GM18517 (cell line): Measurements from ENCODE around the gene SUMF1.

Experiments used
- ATAC-seq: cut with Tn5 transposase; IDR thresholded peaks from one replicate; pipeline ENCODE4 v1.9.1; 2021; ENCODE audit warnings: mild to moderate bottlenecking, moderate library complexity; ENCODE audit not compliant: unreplicated experiment

The SUMF1 gene

GRCh38 chr3:4394567-4394966 is 72.5 kb downstream of the SUMF1 start:
- ATAC-seq = no peak

- no peak for ATAC-seq
These were observed 73.0 kb downstream of the SUMF1 start for GRCh38 chr3:4394048-4394447.

- no peak for ATAC-seq
These were observed 74.1 kb downstream of the SUMF1 start for GRCh38 chr3:4392992-4393391.

- no peak for ATAC-seq
These were observed 79.6 kb downstream of the SUMF1 start for GRCh38 chr3:4387210-4388204.

DNA sequence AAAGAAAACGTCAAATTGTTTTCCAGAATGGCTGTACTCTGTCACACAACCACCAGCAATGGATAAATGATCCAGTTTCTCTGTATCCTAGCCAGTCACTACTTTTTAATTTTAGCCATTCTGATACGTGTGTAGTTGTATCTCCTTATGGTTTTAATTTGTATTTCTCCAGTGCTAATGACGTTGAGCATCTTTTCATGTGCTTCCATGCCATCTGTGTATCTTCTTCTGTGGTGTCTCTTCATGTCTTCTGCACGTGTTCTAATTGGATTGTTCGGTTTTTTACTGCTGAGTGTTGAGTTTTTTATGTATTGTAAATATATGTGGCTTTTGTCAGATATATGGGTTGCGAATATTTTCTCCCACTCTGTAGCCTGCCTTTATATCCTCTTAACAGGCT is 81.9 kb downstream of the SUMF1 start:
- no peak for ATAC-seq

- no peak for ATAC-seq
These were observed 87.1 kb downstream of the SUMF1 start for GRCh38 chr3:4380013-4380412.

GRCh38 chr3:4376499-4376898 is 90.6 kb downstream of the SUMF1 start:
- ATAC-seq = no peak

- ATAC-seq = no peak
These were observed 91.2 kb downstream of the SUMF1 start for GRCh38 chr3:4375911-4376310.

GRCh38 chr3:4373669-4374068 is 93.4 kb downstream of the SUMF1 start:
- no peak for ATAC-seq

GRCh38 chr3:4362523-4362922 is 104.5 kb downstream of the SUMF1 start:
- no peak for ATAC-seq

DNA sequence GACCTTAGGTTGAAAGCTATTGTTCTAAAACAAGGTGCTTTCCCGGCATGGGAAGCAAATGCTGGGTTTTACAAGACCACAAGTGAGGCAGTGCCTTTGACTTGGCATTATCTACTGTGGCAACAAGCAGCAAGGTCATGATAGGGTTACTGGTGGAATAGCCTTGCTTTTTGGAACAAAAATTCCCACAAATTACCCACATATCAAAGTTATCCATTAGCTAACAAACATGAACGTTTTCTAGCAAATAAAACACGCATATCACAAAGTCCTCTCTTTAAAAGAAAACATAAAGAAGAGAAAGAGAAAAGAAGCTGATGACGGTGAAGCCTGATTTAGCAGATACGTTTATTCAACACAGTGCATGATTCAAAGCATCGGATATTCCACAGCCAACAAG is 106.3 kb downstream of the SUMF1 start:
- ATAC-seq = no peak

- no peak for ATAC-seq
These were observed 107.1 kb downstream of the SUMF1 start for GRCh38 chr3:4359805-4360502.

DNA sequence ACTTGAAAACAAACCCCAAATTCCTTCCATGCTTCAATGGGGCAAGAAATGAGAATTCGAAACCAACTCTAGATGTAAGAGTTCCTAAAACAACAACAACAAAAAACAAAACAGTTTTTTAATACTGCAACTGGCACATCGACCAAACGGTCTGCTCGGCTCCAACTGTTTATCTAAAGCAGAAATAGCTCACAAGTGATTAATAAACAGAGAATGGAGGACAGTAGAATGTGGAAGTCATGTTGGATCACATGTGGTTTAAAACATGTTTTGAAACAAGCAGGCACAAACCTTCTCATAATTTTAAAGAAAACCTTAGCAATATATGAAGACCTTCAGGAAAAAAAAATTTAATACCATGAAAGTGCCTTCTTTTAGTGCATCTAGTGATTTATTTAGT is 108.8 kb downstream of the SUMF1 start:
- ATAC-seq = no peak

- no peak for ATAC-seq
These were observed 110.3 kb downstream of the SUMF1 start for GRCh38 chr3:4356546-4357410.

- ATAC-seq = no peak
These were observed 110.9 kb downstream of the SUMF1 start for GRCh38 chr3:4356220-4356540.

DNA sequence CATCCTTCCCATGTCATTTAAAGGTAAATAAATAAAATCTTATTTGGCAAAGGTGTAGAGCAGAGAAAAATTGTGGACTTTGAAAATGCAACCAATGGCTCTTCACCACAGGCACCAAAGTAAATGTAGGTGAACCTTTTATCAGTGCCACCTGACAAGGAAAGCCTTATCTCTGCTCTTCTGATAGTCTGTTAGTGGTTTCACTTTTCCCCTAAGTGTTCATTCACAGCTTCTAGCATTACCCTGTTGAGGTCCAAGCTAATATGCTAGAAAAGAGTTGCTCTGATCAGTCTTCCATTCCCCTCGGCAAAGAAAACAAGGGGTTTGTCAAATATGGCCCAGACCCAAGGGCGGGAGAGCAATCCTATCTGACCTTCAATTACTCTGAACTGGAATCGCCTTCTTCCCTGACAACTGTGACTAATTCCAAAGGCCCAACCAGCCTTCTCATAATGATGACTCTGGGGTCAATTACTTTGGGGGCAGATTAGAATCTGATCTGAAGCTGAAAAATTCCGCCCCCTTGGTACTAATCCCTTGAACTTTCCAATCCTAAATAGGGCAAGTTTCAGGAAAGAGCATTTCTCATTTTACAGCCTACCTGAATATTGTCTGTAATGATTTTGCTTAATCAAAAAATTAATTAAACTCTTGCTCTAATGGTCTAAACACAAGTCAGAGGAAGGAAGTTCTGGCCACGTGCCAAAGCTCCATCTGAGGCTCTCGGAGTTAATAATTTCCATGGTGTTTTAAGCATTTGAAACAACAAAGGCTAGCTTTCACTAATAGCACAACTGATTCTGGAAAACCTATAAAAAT is 111.5 kb downstream of the SUMF1 start:
- no peak for ATAC-seq

DNA sequence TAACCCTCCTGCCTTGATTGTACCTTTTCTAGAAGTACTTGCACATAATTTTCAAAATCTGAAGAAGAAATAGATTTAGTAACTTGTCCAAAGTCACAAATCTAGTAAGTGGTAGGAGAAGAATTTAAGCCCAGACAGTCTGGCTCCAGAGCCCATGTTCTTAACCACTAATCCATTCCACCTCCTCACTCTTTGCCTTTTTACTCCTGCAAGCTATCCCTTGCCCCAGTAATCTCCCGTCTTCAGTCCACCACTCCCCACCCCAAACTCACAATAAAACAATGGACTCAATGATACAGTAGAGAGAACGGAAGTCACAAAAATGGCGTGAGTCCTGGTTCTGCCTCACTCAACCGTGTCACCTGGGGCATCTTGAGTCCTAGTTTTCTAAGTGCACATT is 115.2 kb downstream of the SUMF1 start:
- ATAC-seq = no peak

GRCh38 chr3:4351164-4351855 is 115.8 kb downstream of the SUMF1 start:
- peak; percentile 39 for ATAC-seq

DNA sequence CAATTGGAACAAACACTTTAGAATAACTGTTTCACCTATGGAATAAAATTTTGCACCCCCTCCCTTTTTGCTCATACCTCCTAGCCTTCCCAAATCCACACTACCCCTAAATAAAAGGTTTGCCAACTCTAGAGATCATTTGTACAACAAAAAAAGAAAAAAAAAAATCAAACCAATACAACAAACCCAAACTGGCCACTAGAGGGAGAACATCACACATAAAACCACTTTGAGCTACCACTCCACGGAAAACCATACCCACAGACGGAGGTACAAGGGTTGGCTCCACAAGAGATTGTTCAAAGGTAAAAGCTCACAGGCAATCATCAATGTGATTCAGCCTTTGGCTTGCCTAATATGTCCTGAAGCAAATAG is 116.3 kb downstream of the SUMF1 start:
- peak; percentile 89 for ATAC-seq

GRCh38 chr3:4343258-4343657 is 123.8 kb downstream of the SUMF1 start:
- ATAC-seq = no peak
